Activated CD8-positive, alpha-beta T cell treated with anti-CD3 and anti-CD28 coated beads for 36 hours (primary cell): Measurements from ENCODE around the gene APOL2. TPM values are rescaled to one million over a fixed set of nuclear protein-coding genes. Genes with fewer than 3 reads are reported as not detected.
A peak's percentile ranks its signal among the peaks of the same experiment; 100 is the strongest.

Source experiments
- ATAC-seq: fragments of 200-7000 bp; cut with Tn5 transposase; one replicate; pipeline ENCODE4 v1.10.0; 2021; ENCODE audit warnings: mild to moderate bottlenecking, moderate library complexity
- CTCF ChIA-PET: fragments of 350-600 bp; sonication (Branson Sonifier 250); formaldehyde crosslinking; loops from one replicate; lab custom pipeline; 2021; ENCODE audit warnings: antibody characterized with exemption; lab: Charles Lee
- POLR2A ChIA-PET: fragments of 350-600 bp; sonication (Branson Sonifier 250); formaldehyde crosslinking; loops from one replicate; lab custom pipeline; 2021; ENCODE audit warnings: antibody characterized with exemption; lab: Charles Lee
- DNase-seq: peaks from one replicate; pipeline ENCODE4 v3.0.0-alpha.2; 2020
- H3K27ac Mint-ChIP-seq: one replicate; pipeline ENCODE4 v1.8.0; 2021; ENCODE audit warnings: mild to moderate bottlenecking, mixed read lengths
- H3K27me3 Mint-ChIP-seq: one replicate; pipeline ENCODE4 v1.8.0; 2021; ENCODE audit warnings: mixed read lengths
- H3K36me3 Mint-ChIP-seq: one replicate; pipeline ENCODE4 v1.8.0; 2021; ENCODE audit warnings: low read depth, mixed read lengths
- H3K4me1 Mint-ChIP-seq: one replicate; pipeline ENCODE4 v1.8.0; 2021; ENCODE audit warnings: low read depth, mixed read lengths
- H3K4me3 Mint-ChIP-seq: one replicate; pipeline ENCODE4 v1.8.0; 2021; ENCODE audit warnings: mild to moderate bottlenecking, moderate library complexity, mixed read lengths
- H3K9me3 Mint-ChIP-seq: one replicate; pipeline ENCODE4 v1.8.0; 2021; ENCODE audit warnings: mixed read lengths
- intact Hi-C: fragments of 100-400 bp; cut with micrococcal nuclease; formaldehyde crosslinking; loops from one replicate; pipeline ENCODE4 v1.10.0; 2022
- total RNA-seq, 2 experiments: library from RNA; stranded (reverse); gene quantifications; one replicate each; pipeline ENCODE4 v1.2.3, GENCODE V29; 2021
- TF ChIP-seq, protein P1 (sequence below): fragments of 200-600 bp; IDR thresholded peaks from one replicate; pipeline ENCODE4 v1.8.0; 2022; ENCODE audit warnings: antibody characterized with exemption, mild to moderate bottlenecking

APOL2 gene
- total RNA-seq, 2 experiments from 2014 or later = 45.4 to 49.7 TPM

- no peak overlapping the region for H3K4me3 Mint-ChIP-seq
- ATAC-seq (no peak), DNase-seq (no peak)
- ChIA-PET CTCF (interaction anchor here (1.0 to 2.3 kb wide), 3 partner anchors 12 to 103 kb away, joined by 3 to 10 read pairs (median 6); partner anchors contain the start of gene APOL2), POLR2A (interaction anchor here (1.5 to 1.7 kb wide), 2 partner anchors 10 to 12 kb away, joined by 5 to 10 read pairs; partner anchors contain the start of gene APOL2)
- intact Hi-C loops = no loop called here
- H3K27me3 Mint-ChIP-seq = no peaks in the 10 kb centered on the region
- no peak overlapping the region for H3K27ac Mint-ChIP-seq
- H3K36me3 Mint-ChIP-seq = peaks cover 36% of the 10 kb centered on the region
- no peaks in the 10 kb centered on the region for H3K9me3 Mint-ChIP-seq
- TF ChIP-seq, protein P1, sequence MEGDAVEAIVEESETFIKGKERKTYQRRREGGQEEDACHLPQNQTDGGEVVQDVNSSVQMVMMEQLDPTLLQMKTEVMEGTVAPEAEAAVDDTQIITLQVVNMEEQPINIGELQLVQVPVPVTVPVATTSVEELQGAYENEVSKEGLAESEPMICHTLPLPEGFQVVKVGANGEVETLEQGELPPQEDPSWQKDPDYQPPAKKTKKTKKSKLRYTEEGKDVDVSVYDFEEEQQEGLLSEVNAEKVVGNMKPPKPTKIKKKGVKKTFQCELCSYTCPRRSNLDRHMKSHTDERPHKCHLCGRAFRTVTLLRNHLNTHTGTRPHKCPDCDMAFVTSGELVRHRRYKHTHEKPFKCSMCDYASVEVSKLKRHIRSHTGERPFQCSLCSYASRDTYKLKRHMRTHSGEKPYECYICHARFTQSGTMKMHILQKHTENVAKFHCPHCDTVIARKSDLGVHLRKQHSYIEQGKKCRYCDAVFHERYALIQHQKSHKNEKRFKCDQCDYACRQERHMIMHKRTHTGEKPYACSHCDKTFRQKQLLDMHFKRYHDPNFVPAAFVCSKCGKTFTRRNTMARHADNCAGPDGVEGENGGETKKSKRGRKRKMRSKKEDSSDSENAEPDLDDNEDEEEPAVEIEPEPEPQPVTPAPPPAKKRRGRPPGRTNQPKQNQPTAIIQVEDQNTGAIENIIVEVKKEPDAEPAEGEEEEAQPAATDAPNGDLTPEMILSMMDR = no peak
- H3K4me1 Mint-ChIP-seq = no peaks in the 10 kb centered on the region
Measured at GRCh38 chr22:36227806-36228205, 11.5 kb downstream of the APOL2 start.

GRCh38 chr22:36227396-36227795, 11.9 kb downstream of the APOL2 start:
- TF ChIP-seq, protein P1 = no peak
- Mint-ChIP-seq H3K27me3 (no peaks in the 10 kb centered on the region), H3K27ac (no peak overlapping the region), H3K4me1 (no peaks in the 10 kb centered on the region), H3K4me3 (no peak overlapping the region), H3K9me3 (no peaks in the 10 kb centered on the region), H3K36me3 (peaks cover 35% of the 10 kb centered on the region)
- intact Hi-C loops = no loop called here
- ChIA-PET POLR2A (interaction anchor here (1.5 to 1.7 kb wide), 2 partner anchors 10 to 12 kb away, joined by 5 to 10 read pairs; partner anchors contain the start of gene APOL2), CTCF (interaction anchor here (1.0 to 2.3 kb wide), 3 partner anchors 13 to 103 kb away, joined by 3 to 10 read pairs (median 6); partner anchors contain the start of gene APOL2)
- ATAC-seq (peak; percentile 78), DNase-seq (peak; percentile 45)

DNA sequence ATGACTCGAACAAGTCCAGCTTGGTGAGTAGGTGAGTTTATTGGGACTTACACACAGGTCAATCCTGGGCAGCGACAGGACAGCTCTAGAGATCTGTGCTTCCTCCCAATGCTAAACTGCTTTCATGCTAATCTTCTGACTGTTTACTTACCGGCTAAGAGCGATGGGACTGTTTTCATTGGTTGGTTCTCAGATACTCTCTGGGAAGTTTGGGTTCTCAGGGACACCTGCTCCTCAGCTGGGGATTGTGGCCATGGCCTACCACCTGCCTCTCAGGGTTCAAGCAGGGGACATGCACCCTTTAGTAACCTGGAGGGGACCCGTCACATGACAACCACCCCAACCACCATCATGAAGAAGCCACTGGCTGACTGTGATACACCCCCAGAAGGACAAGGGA, 13.1 kb downstream of the APOL2 start:
- ChIA-PET CTCF (interaction anchor here (1.9 to 2.3 kb wide), 2 partner anchors 14 to 52 kb away, joined by 4 to 10 read pairs; partner anchors contain the start of gene APOL2), POLR2A (interaction anchor here (1.0 to 1.4 kb wide), 2 partner anchors 12 to 52 kb away, joined by 4 read pairs; no protein-coding TSS in a partner anchor)
- Mint-ChIP-seq H3K4me3 (no peak overlapping the region), H3K36me3 (peaks cover 25% of the 10 kb centered on the region), H3K4me1 (peaks cover 6% of the 10 kb centered on the region), H3K27ac (no peak overlapping the region), H3K27me3 (no peaks in the 10 kb centered on the region), H3K9me3 (no peaks in the 10 kb centered on the region)
- no peak for ATAC-seq
- intact Hi-C loops = no loop called here
- DNase-seq = no peak
- TF ChIP-seq, protein P1 = no peak

DNA sequence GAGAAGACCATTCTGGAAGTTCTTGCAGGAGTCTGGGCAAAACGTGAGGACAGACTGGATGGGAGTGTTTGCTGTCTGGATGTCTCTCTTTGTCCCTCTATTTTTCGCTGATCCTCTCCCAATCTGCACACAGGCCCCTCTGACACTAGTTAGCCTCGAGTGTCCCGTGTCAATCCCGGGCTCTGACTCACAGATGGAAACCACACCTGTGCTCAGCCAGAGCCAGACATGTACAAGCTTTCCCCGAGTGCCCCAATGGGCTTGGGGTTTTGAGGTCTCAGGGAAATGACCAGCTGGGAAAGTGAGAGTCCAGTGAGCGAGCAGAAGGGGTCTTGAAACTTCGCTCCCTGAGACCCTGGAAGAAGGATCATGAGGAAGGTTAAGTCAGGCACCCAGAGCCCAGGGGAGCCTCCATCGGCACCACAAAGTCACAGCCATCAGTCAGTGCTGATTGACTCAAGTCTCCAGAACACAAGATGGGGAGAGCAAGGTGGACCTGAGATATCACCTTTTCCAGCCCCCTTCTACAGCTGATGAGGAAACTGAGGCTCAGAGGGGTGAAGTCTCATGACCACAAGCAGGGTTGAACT, 13.9 kb downstream of the APOL2 start:
- ATAC-seq = no peak
- no peak overlapping the region for H3K4me3 Mint-ChIP-seq
- DNase-seq = no peak
- no peaks in the 10 kb centered on the region for H3K27me3 Mint-ChIP-seq
- CTCF ChIA-PET = interaction anchor here (1.9 kb wide), 1 partner anchor 51 kb away, joined by 4 read pairs; no protein-coding TSS in a partner anchor
- H3K9me3 Mint-ChIP-seq = no peaks in the 10 kb centered on the region
- POLR2A ChIA-PET = interaction anchor here (1.4 kb wide), 1 partner anchor 53 kb away, joined by 4 read pairs; no protein-coding TSS in a partner anchor
- H3K27ac Mint-ChIP-seq = no peak overlapping the region
- H3K36me3 Mint-ChIP-seq = peaks cover 19% of the 10 kb centered on the region
- TF ChIP-seq, protein P1 = no peak
- peaks cover 6% of the 10 kb centered on the region for H3K4me1 Mint-ChIP-seq
- intact Hi-C loops = no loop called here

GRCh38 chr22:36224245-36224644, 15.1 kb downstream of the APOL2 start:
- Mint-ChIP-seq H3K27me3 (no peaks in the 10 kb centered on the region), H3K4me3 (no peak overlapping the region), H3K4me1 (peaks cover 6% of the 10 kb centered on the region), H3K27ac (no peak overlapping the region), H3K36me3 (peaks cover 14% of the 10 kb centered on the region), H3K9me3 (no peaks in the 10 kb centered on the region)
- TF ChIP-seq, protein P1 = no peak
- CTCF ChIA-PET = no interaction called here
- DNase-seq = no peak
- intact Hi-C loops = no loop called here
- ATAC-seq = no peak
- POLR2A ChIA-PET = no interaction called here
